Endometrial microvascular endothelial cells (primary cell): ENCODE measurements around the gene RNFT1. TPM values are rescaled to one million over a fixed set of nuclear protein-coding genes. Genes with fewer than 3 reads are reported as not detected.
"Not testable (repeated sequence)": the region's sequence is repeated elsewhere in the genome, so short reads cannot be mapped to it uniquely, and the experiment has no call there.

Experiments
- in situ Hi-C: cut with HindIII; loops from 2 replicates; pipeline ENCODE4 v1.10.0; 2017; ENCODE audit warnings: low sequenced_read_pairs, low pct_unique_long_range_greater_than_20kb; ENCODE audit errors: inconsistent ontology term
- total RNA-seq: library from RNA; depleted of rRNA; stranded (reverse); fragments of >200 nt; gene quantifications from one replicate; pipeline ENCODE4 v1.2.3, GENCODE V29; 2015; ENCODE audit errors: inconsistent ontology term

The RNFT1 gene
- total RNA-seq, 1 donor from 2014 or later, result 11.8 TPM

DNA sequence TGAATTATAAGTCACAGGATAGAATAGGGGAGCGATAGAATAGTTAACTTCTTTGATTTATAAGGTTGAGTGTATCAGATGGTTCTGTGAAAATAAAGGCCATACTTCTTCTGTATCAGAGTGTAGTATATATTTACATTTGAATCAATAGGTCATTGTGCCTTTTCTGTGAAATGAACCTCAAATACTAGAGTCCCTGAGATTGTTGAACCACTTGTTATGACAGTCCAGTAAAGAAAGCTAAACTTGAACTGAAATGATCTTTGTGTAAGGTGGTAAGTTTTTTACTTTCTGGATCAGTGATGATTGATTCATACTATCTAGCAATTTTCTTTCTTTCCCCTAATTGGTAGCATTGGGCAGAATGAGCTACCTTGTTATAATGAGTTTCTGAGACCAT, 31.2 kb downstream of the RNFT1 start:
- in situ Hi-C loops, result not testable (repeated sequence)

DNA sequence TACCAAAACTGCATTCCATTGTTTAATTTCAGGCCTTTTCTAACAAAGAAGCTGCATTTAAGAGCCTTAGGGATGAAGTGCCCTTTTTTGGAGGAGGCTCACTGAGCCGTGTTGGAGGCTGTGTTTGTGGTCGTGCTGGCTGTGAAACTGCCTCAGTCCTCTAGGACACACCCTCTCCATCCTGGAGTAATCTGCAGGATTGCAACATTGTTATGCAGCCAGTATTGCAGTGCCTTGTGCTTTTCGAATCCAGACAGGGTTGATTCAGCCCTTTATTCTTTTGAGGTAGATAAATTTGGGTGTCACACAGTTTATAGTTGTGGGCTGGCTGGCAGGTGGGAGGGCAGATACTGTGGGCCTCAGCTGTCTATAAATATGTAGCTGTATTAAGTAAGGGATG, 33.8 kb downstream of the RNFT1 start:
- in situ Hi-C loops, result not testable (repeated sequence)

DNA sequence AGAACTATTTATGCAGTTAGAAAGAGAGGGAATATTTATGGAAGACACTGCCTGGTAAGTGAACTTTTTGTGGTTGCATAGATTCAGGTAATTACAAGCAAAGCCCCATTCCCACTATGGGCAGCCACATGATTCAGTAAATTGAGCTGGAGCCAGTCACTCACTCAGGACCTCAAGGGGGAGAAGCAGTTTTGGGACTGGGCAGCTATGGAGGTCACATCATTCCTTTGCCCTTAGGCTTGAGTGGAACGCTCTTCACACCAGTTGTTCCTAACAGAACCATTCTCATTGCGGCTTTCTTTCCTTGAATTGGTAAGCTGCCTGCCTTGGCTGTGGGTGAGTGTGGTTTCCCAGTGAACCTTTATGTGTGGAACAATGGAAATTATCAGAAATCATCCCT, 34.4 kb downstream of the RNFT1 start:
- in situ Hi-C loops, result not testable (repeated sequence)

DNA sequence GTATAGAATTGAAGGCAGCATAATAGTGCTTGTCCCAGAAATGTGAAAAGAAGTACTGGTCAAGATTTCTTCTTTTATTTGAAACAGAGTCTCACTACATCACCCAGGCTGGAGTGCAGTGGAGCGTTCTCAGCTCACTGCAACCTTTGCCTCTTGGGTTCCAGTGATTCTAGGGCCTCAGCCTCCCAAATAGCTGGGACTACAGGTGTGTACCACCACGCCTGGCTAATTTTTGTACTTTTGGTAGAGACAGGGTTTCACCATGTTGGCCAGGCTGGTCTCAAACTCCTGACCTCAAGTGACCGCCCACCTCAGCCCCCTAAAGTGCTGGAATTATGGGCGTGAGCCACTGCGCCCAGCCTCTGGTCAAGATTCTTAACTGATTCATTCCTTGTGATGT, 43.9 kb downstream of the RNFT1 start:
- in situ Hi-C loops, result not testable (repeated sequence)

DNA sequence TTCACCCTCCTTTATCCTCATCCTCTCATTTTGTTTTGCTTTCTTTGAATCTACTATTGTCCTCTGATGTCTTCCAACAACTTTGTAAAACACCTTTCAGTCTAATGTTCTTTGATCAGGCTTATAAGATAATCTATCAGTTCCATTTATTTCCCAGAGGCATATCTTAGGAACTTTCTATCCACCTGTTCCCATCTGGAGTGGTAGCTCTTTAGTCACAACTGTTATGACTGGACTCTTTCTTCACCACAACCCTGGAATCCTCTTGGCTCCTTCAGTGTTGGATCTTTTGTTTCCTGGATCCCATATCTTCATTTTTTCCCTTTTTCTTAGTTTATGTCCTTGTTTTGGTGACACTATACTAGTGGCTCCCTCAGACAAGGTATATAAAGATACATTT, 48.1 kb downstream of the RNFT1 start:
- in situ Hi-C loops, result no loop called here

DNA sequence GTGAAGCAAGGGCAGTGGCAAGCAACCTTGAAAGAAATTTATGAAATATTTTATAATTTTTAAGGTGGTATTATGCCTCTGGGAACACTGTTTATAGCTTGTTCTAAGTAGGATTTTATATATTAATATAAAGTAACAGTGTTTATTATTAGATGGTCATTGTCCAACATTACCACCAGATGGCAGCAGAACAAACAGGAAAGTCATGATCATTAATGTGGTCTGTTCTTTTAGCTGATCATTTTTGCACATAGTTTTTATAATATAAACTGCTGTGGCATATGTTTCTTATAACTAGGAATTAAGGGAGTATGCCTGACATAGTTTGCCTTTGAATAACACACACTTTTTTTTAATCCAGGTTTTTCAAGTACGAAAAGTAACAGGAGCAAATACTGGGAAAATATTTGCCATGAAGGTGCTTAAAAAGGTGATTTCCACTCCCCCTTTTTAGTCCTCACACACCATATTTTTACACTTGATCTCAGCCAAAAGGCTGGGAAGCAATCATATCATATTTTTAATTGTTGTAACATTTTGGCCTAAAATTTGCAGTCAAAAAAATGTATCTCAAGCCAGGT, 50.2 kb downstream of the RNFT1 start:
- in situ Hi-C loops, result no loop called here

DNA sequence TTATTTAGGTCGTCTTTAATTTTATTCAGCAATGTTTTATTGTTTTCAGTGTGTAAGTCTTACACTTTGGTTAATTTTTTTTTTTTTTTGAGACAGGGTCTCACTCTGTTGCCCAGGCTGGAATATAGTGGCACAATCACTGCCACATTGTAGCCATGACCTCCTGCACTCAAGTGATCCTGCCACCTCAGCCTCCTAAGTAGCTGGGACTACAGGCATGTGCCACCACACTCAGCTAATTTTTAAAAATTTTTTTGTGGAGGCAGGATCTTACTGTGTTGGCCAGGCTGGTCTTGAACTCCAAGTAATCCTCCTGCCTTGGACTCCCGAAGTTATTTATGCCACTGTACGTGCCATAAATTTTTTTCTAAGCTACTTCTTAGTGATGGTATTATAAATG, 57.1 kb downstream of the RNFT1 start:
- in situ Hi-C loops, result no loop called here

DNA sequence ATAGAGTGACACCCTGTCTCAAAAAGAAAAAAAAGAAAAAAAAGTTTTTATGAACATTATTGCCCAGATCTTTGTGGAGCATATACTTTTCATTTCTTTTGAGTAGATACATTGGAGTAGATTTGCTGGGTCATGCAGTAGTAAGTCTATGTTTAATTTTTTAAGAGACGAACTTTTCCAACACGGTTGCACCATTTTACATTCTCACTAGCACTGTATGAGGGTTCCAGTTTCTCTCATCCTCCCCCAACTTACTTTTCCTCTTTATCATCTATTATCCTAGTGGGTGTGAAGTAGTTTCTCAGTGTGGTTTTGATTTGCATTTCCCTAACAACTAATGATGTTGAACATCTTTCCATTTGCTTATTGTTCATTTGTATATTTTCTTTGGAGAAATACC, 61.1 kb downstream of the RNFT1 start:
- in situ Hi-C loops, result no loop called here

Other genes starting within 250 kb of the RNFT1 start
- 10.5 TPM for gene TUBD1, start 71.8 kb downstream of the RNFT1 start, total RNA-seq
- 20.6 TPM for gene RPS6KB1, start 71.6 kb downstream of the RNFT1 start, total RNA-seq
- gene HEATR6, start 114.2 kb upstream of the RNFT1 start, total RNA-seq, result 26.4 TPM
- not detected for gene CA4, start 185.2 kb upstream of the RNFT1 start, total RNA-seq